COLO668 (cell line): Measurements from ENCODE around the gene PPM1E.

ENCODE experiments used
- DNase-seq: peaks from one replicate; lab custom pipeline; 2025; ENCODE audit not compliant: unreplicated experiment; lab: John Stamatoyannopoulos, UW

PPM1E gene

GRCh38 chr17:59030811-59031210, 275.2 kb downstream of the PPM1E start:
- DNase-seq, result no peak
